GM19240 (cell line): Measurements from ENCODE around the gene RAD51B.
"Not testable (repeated sequence)": the region's sequence is repeated elsewhere in the genome, so short reads cannot be mapped to it uniquely, and the experiment has no call there.

Experiments
- DNase-seq: peaks from one replicate; pipeline ENCODE4 v3.0.0; 2011; ENCODE audit warnings: low spot score; ENCODE audit not compliant: insufficient read length

Gene RAD51B

GRCh38 chr14:67943947-67944346, 124.4 kb downstream of the RAD51B start:
- peak; percentile 19 for DNase-seq

- no peak for DNase-seq
Observed at GRCh38 chr14:67944605-67945004, 125.0 kb downstream of the RAD51B start.

DNA sequence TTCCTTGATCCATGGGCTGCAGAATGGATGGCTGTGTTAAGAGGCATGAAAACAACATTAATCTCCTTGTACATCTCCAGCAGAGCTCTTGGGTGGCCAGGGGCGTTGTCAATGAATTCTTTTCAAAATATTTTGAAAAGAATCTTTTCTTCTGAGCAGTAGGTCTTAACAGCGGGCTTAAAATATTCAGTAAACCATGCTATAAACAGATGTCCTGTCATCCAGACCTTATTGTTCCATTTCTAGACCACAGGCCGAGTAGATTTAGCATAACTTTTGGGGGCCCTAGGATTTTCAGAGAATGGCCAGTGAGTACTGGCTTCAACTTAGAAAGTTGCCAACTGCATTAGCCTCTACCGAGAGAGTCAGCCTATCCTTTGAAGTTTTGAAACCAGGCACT, 130.2 kb downstream of the RAD51B start:
- no peak for DNase-seq

DNA sequence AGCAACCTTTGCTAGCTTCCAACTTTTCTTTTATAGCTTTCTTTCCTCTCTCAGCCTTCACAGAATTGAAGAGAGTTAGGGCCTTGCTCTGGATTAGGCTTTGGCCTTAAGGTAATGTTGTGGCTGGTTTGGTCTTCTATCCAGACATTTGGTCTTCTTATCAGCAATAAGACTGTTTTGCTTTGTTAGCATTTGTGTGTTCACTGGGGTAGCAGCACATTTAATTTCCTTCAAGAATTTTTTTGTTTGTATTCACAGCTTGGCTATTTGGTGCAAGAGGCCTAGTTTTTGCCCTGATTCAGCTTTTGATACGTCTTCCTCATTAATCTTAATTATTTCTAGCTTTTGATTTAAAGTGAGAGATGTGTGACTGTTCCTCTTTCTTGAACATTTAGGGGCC, 130.8 kb downstream of the RAD51B start:
- no peak for DNase-seq

DNA sequence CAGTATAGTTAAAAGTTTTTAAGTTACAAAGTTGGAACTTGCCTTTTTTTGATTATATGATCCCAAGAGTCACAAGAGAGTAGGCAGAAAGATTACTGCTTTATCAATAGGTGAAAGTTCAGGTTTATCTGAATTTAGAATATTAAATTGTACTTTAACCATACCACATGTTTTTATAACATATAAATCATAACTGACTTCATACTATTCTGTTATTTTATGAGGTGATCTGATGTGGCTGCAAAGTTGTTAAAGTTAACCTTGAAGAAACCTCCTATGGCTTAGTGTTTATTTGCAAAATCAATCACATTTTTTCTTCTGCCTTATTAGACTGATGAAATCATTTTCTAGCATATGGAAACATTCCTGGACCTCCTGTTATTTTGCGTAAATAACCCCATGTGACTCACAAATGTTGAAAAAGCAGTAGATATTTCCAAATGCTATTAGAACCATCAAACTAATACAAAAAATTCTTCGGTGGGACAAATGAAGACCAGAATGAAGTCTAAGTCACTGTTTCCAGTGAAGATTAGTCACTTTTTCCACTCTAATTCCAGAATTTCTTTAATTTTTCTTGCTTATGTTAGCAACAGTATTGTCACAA, 132.1 kb downstream of the RAD51B start:
- no peak for DNase-seq

DNA sequence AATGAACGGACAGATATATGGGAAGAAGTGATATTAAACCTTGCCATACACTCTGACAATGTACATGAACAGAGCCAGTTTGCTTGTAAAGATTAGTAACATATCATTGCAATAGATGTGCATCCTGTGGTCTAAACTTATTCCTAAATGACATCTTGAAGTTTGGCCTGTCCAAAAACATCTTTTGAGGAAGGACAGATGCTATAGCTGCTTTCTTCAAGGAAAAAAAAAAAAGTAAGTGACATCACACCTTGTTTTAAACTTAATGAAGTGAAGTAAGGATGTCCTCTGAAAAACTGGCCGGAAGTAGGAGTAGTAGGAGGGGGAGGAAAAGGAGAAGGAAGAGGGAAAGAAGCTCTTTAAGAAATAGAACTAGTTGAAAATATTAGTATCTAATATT, 132.8 kb downstream of the RAD51B start:
- DNase-seq = no peak

DNA sequence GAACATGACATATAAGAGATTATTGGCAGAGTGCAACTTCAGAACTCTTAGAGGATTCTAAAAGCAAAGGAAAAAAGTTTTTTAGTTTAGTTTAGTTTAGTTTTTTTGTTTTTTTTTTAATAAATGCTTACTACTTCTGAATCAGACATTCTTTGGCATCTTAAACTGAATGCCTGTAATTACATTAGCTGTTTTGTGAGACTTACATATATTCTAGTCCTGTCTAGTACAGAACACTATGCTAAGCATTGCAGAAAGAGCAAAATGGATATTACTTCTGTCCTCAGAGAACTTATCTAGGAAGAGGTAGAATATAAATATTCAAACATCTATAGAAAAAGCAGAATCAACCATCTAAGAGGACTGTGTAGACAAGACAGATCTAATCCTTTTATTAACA, 133.2 kb downstream of the RAD51B start:
- DNase-seq = no peak

GRCh38 chr14:67955261-67955660, 135.7 kb downstream of the RAD51B start:
- DNase-seq = no peak

- DNase-seq = no peak
Observed at GRCh38 chr14:67957946-67958345, 138.4 kb downstream of the RAD51B start.

- DNase-seq = no peak
Observed at GRCh38 chr14:67961676-67962075, 142.1 kb downstream of the RAD51B start.

GRCh38 chr14:67962215-67962644, 142.7 kb downstream of the RAD51B start:
- DNase-seq = peak; percentile 8

GRCh38 chr14:67963545-67963944, 144.0 kb downstream of the RAD51B start:
- DNase-seq = no peak

GRCh38 chr14:67963960-67964812, 144.6 kb downstream of the RAD51B start:
- DNase-seq = no peak

GRCh38 chr14:67965696-67966095, 146.1 kb downstream of the RAD51B start:
- DNase-seq = no peak

DNA sequence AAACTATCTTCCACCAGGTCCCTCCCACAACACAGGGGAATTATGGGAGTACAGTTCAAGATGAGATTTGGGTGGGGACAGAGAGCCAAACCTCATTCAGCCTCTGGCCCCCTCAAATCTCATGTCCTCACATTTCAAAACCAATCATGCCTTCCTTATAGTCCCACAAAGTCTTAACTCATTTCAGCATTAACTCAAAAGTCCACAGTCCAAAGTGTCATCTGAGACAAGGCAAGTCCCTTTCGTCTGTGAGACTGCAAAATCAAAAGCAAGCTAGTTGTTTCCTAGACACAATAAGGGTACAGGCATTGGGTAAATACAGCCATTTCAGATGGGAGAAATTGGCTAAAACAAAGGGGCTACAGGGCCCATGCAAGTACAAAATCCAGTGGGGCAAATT, 147.6 kb downstream of the RAD51B start:
- DNase-seq = no peak

GRCh38 chr14:67967970-67968369, 148.4 kb downstream of the RAD51B start:
- not testable (repeated sequence) for DNase-seq

DNA sequence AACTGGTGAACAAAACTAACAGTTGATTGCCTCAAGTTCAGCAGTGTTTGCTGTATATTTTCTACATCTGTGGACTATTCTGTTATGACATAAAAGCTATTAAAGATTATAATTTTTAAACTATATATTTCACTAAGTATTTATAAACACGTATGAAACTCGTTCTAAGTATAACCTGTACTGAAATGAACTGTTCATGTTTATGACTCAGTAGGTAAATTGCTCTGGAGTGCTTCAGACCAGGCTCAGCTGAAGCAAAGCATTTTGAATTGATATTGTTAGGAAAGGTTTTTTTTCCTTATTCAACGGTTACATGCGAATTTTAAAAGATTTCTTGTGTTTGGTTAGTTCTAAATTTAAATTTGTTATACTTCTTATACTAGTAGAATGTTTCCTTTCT, 151.3 kb downstream of the RAD51B start:
- no peak for DNase-seq

DNA sequence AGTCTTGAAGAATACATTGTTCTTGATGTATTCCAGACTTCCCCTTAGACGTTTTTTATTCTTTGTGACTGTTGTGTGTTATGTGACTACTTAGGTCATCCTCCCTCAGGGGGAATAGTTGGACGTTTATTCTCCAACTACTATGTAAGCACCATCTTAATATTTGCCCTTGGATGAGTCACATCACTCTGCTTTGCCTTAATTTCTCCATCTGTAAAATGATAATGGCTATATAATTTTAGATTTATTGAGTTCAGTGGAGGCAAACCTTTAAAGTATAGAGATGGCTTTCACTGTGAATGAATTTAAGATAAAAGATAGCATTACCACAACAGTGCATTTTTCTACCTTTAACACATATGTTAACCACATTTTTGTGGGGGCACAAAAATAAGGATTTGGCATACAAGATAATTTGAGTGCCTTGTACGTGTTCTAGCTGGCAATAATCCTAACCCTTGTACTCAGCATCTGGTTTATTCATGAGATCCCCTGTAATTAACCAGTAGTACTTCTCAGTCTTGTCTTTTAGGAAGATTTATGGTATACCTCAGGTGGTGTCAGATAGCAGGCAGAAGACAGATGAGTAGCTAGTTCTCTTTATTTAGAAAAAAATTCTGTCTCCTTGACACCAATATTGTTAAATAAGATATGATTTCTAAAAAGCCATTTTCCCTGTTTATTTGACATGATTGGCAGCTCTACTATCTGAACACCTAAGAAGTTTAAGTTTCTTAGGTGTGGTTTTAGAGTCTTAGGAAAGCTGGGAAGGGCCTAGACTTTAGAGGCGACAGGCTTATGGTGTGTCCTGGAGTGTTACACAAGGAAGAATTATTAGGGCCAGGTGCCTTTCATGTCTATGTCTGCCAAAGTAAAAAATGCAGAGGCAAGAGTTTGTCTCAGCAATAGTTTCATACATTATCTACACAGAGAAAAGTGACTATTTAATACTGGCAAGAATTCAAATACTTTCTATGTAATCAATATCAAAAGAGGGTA, 152.3 kb downstream of the RAD51B start:
- DNase-seq = no peak

GRCh38 chr14:67973436-67973835, 153.9 kb downstream of the RAD51B start:
- no peak for DNase-seq

- no peak for DNase-seq
Observed at GRCh38 chr14:67975470-67975869, 155.9 kb downstream of the RAD51B start.

- DNase-seq = no peak
Observed at GRCh38 chr14:67977434-67978034, 158.0 kb downstream of the RAD51B start.
